Kidney (tissue), 14 donors: ENCODE measurements around the gene TMCO2. TPM values are rescaled to one million over a fixed set of nuclear protein-coding genes. Genes with fewer than 3 reads are reported as not detected.

Experiments used
- DNase-seq, 5 donors: peaks; one replicate each; pipeline ENCODE4 v3.0.0-alpha.2; 2013 to 2020
- FAIRE-seq: peaks from 2 replicates; lab custom pipeline; 2012; peaks lifted over from hg19 to GRCh38; lab: Jason Lieb, UNC
- H3K27ac ChIP-seq, 2 donors: one replicate each; pipeline ENCODE4 v1.7.0; 2013; ENCODE audit warnings: low read depth in 2 of 2, low read length in 2 of 2, inconsistent platforms in 1 of 2
- H3K27me3 ChIP-seq: one replicate; pipeline ENCODE4 v1.7.1; 2013; ENCODE audit warnings: low read length, inconsistent platforms; ENCODE audit not compliant: control insufficient read depth, insufficient read depth
- H3K36me3 ChIP-seq, 3 donors: one replicate each; pipeline versions ENCODE4 v1.7.0 to v1.7.1; 2013; ENCODE audit warnings: low read length in 3 of 3, control low read depth in 1 of 3, inconsistent platforms in 1 of 3; ENCODE audit not compliant: insufficient read depth in 3 of 3, control insufficient read depth in 2 of 3
- H3K4me1 ChIP-seq, 3 donors: one replicate each; pipeline versions ENCODE4 v1.7.0 to v1.7.1; 2013; ENCODE audit warnings: low read length in 3 of 3, inconsistent platforms in 1 of 3, low read depth in 1 of 3; ENCODE audit not compliant: control insufficient read depth in 2 of 3, insufficient read depth in 2 of 3
- H3K4me3 ChIP-seq, 3 donors: one replicate each; pipeline versions ENCODE4 v1.7.0 to v1.8.1; 2013; ENCODE audit warnings: low read length in 3 of 3, control low read depth in 1 of 3, inconsistent platforms in 1 of 3
- H3K9ac ChIP-seq, 3 donors: one replicate each; pipeline versions ENCODE4 v1.7.0 to v1.7.1; 2013; ENCODE audit warnings: low read length in 3 of 3, control low read depth in 1 of 3, inconsistent platforms in 1 of 3
- H3K9me3 ChIP-seq, 3 donors: one replicate each; pipeline versions ENCODE4 v1.7.0 to v1.7.1; 2013; ENCODE audit warnings: low read length in 3 of 3, control low read depth in 1 of 3, inconsistent platforms in 1 of 3; ENCODE audit not compliant: control insufficient read depth in 2 of 3, insufficient read depth in 1 of 3
- CTCF ChIP-seq: IDR thresholded peaks from 3 replicates; pipeline ENCODE4 v1.5.1; 2012; ENCODE audit warnings: mild to moderate bottlenecking, moderate library complexity, borderline replicate concordance; ENCODE audit not compliant: insufficient read depth; ENCODE audit errors: extremely low read depth
- intact Hi-C: fragments of 100-400 bp; cut with DNase I; formaldehyde crosslinking; loops from one replicate; pipeline ENCODE4 v1.11.1; 2022
- polyA plus RNA-seq: library from polyadenylated mRNA; stranded (reverse); fragments of 350-450 nt; fragmentation: Illumina TruSeq; extraction: RNeasy Lipid Tissue Mini Kit (QIAGEN cat#74804); gene quantifications from one replicate; pipeline ENCODE4 v1.2.3, GENCODE V29; 2014; ENCODE audit warnings: low read depth, low replicate concordance; ENCODE audit not compliant: insufficient read depth
- total RNA-seq: library from RNA; stranded (reverse); fragmentation: NEBNext Ultra II Directional; extraction: Animal tissue kit (Norgen Biotek cat#: 25700); gene quantifications from one replicate; pipeline ENCODE4 v1.2.1, GENCODE V29; 2021
- donor health status: control.
- donor health status: control.
- donor health status: control.
- donor health status: control.
- donor health status: control.
- donor health status: DM: yes; HTN: yes; CAD: no.
- donor health status: Normal renal cell carcinoma (clear cell type).

Gene TMCO2
- total and polyA plus RNA-seq, 2 donors from 2014 or later = not detected

- no peak for FAIRE-seq
- H3K9me3 ChIP-seq = no peaks in the 10 kb centered on the region
- peaks cover 0 to 6% (median 4%) of the 10 kb centered on the region in 3 donors for H3K4me1 ChIP-seq
- H3K27ac ChIP-seq = peak within 1 kb of the TSS; percentile 97 to 98
- H3K27me3 ChIP-seq = no peaks in the 10 kb centered on the region
- no peak for TF ChIP-seq CTCF
- peak; percentile 98 to 99 (median 98) for DNase-seq
- H3K36me3 ChIP-seq = peaks cover 0 to 8% (median 4%) of the 10 kb centered on the region in 3 donors
- peak within 1 kb of the TSS; percentile 85 to 99 (median 92) for H3K9ac ChIP-seq
- intact Hi-C loops = no loop called here
- peak within 1 kb of the TSS; percentile 97 for H3K4me3 ChIP-seq
Observed at GRCh38 chr1:40257688-40258444, 10.1 kb downstream of the TMCO2 start, which contains the start of gene ZMPSTE24. TSS of gene ZMPSTE24 (plus strand) at chr1:40258236. CDS start at chr1:40258272, 36 bp downstream.

DNA sequence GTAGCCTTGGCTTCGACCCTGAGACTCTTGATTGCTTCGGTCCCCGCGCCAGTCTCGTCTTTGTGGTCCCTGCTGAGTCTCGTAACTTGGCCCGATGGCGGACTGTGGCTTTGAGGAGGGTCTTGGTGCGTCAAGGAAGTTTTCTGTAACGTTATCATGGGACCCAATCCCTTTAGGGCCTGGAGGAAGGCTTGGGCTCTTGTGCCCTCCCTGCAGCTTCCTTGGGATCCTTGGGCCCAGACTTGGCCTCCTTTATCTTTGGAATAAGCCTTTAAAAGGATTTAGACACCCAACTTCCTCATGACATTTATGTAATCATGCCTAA lies 10.7 kb downstream of the TMCO2 start:
- peak overlapping the region; percentile 74 to 90 (median 85) for H3K9ac ChIP-seq
- intact Hi-C loops = no loop called here
- H3K36me3 ChIP-seq = peaks cover 2 to 10% (median 9%) of the 10 kb centered on the region in 3 donors
- peak overlapping the region; percentile 97 to 98 for H3K27ac ChIP-seq
- no peak for FAIRE-seq
- no peak for TF ChIP-seq CTCF
- peak overlapping the region; percentile 94 to 97 (median 97) for H3K4me3 ChIP-seq
- H3K9me3 ChIP-seq = no peaks in the 10 kb centered on the region
- no peak for DNase-seq
- H3K27me3 ChIP-seq = no peaks in the 10 kb centered on the region
- peaks cover 0 to 7% (median 6%) of the 10 kb centered on the region in 3 donors for H3K4me1 ChIP-seq

DNA sequence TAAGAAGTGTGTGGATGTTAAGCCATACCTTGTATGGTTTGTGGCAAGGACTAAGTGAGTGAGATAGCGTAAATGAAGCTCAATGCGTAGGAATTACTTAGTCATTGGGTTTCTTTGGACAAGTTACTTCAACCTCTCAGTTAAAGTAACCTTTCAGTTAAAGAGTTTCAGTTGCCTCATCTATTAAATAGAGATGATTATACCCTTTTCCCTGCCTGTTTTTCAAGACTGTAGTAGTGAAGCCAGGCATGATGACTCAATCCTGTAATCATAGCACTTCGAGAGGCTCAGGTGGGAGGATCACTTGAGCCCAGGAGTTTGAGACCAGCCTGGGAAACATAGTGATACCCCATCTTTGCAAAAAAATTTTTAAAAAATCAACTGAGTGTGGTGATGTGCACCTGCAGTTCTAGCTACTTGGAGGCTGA lies 16.6 kb downstream of the TMCO2 start:
- TF ChIP-seq CTCF = no peak
- FAIRE-seq (no peak), DNase-seq (no peak)
- Histone ChIP-seq H3K9me3 (no peaks in the 10 kb centered on the region), H3K27me3 (no peaks in the 10 kb centered on the region), H3K4me1 (peaks cover 0 to 6% (median 6%) of the 10 kb centered on the region in 3 donors), H3K4me3 (no peak overlapping the region), H3K27ac (no peak overlapping the region), H3K9ac (no peak overlapping the region), H3K36me3 (peaks cover 5 to 18% (median 10%) of the 10 kb centered on the region in 3 donors)
- intact Hi-C loops = no loop called here
